WERI-Rb-1 (cell line): ENCODE data around the gene ATP2A2.

ENCODE experiments used
- DNase-seq: peaks from one replicate; pipeline ENCODE4 v3.0.0-alpha.2; 2020
- H3K27ac ChIP-seq: fragments of 250-450 bp; sonication (Bioruptor Pico); 2 replicates; pipeline ENCODE4 v1.5.1; 2020; ENCODE audit warnings: mild to moderate bottlenecking, moderate library complexity
- H3K27me3 ChIP-seq: fragments of 250-450 bp; sonication (Bioruptor Pico); 2 replicates; pipeline ENCODE4 v1.5.1; 2021; ENCODE audit warnings: mild to moderate bottlenecking, low read depth, moderate library complexity; ENCODE audit not compliant: insufficient read depth, severe bottlenecking
- H3K36me3 ChIP-seq: fragments of 250-450 bp; sonication (Bioruptor Pico); 2 replicates; pipeline ENCODE4 v1.5.1; 2020; ENCODE audit warnings: mild to moderate bottlenecking, moderate library complexity
- H3K4me3 ChIP-seq: 2 replicates; pipeline ENCODE4 v1.5.1; 2011; ENCODE audit warnings: low read depth, mild to moderate bottlenecking, control low read depth, low read length
- H3K9me3 ChIP-seq: fragments of 250-450 bp; sonication (Bioruptor Pico); 2 replicates; pipeline ENCODE4 v1.5.1; 2021; ENCODE audit warnings: mild to moderate bottlenecking, moderate library complexity; ENCODE audit not compliant: severe bottlenecking
- TF ChIP-seq, protein P1 (sequence below): IDR thresholded peaks from 2 replicates; pipeline ENCODE4 v1.5.1; 2011; ENCODE audit warnings: low read depth, mild to moderate bottlenecking, control low read depth, inconsistent platforms, low read length

Gene ATP2A2

GRCh38 chr12:110330544-110330943 lies 49.5 kb downstream of the ATP2A2 start:
- TF ChIP-seq, protein P1, sequence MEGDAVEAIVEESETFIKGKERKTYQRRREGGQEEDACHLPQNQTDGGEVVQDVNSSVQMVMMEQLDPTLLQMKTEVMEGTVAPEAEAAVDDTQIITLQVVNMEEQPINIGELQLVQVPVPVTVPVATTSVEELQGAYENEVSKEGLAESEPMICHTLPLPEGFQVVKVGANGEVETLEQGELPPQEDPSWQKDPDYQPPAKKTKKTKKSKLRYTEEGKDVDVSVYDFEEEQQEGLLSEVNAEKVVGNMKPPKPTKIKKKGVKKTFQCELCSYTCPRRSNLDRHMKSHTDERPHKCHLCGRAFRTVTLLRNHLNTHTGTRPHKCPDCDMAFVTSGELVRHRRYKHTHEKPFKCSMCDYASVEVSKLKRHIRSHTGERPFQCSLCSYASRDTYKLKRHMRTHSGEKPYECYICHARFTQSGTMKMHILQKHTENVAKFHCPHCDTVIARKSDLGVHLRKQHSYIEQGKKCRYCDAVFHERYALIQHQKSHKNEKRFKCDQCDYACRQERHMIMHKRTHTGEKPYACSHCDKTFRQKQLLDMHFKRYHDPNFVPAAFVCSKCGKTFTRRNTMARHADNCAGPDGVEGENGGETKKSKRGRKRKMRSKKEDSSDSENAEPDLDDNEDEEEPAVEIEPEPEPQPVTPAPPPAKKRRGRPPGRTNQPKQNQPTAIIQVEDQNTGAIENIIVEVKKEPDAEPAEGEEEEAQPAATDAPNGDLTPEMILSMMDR, result no peak
- Histone ChIP-seq H3K4me3 (no peak overlapping the region), H3K27me3 (no peaks in the 10 kb centered on the region), H3K36me3 (peaks cover 97% of the 10 kb centered on the region), H3K9me3 (no peaks in the 10 kb centered on the region), H3K27ac (no peak overlapping the region)
- no peak for DNase-seq

DNA sequence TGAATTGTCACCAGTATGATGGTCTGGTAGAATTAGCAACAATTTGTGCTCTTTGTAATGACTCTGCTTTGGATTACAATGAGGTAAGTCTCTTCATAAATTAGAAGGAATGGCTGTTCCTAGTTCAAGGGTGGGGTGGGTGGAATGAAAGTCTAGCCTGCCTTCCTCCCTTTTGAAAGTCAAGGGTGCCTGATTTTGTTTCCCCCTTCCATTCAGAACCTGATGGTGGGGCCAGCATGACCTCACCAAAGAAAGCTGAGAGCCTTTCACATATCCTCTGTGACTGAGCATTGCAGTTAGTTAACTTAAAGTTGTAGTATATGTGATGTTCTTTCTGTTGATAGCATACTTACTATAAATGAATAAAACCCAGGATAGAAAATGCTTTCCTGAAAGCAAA lies 52.2 kb downstream of the ATP2A2 start:
- H3K27me3 ChIP-seq, result no peaks in the 10 kb centered on the region

GRCh38 chr12:110335481-110336045 lies 54.5 kb downstream of the ATP2A2 start:
- Histone ChIP-seq H3K27ac (no peak overlapping the region), H3K27me3 (no peaks in the 10 kb centered on the region), H3K4me3 (no peak overlapping the region), H3K9me3 (no peaks in the 10 kb centered on the region), H3K36me3 (peaks cover 99% of the 10 kb centered on the region)
- no peak for DNase-seq
- TF ChIP-seq, protein P1, result no peak

More for the DNA sequence above, 52.2 kb downstream of the ATP2A2 start:
- TF ChIP-seq, protein P1, result no peak
- Histone ChIP-seq H3K4me3 (no peak overlapping the region), H3K9me3 (no peaks in the 10 kb centered on the region), H3K27ac (no peak overlapping the region), H3K36me3 (peaks cover 99% of the 10 kb centered on the region)
- no peak for DNase-seq

- H3K9me3 ChIP-seq, result no peaks in the 10 kb centered on the region
- peaks cover 100% of the 10 kb centered on the region for H3K36me3 ChIP-seq
- TF ChIP-seq, protein P1, result no peak
- H3K27me3 ChIP-seq, result no peaks in the 10 kb centered on the region
- H3K27ac ChIP-seq, result no peak overlapping the region
- DNase-seq, result no peak
- no peak overlapping the region for H3K4me3 ChIP-seq
These were observed 57.1 kb downstream of the ATP2A2 start for GRCh38 chr12:110337912-110338710.

DNA sequence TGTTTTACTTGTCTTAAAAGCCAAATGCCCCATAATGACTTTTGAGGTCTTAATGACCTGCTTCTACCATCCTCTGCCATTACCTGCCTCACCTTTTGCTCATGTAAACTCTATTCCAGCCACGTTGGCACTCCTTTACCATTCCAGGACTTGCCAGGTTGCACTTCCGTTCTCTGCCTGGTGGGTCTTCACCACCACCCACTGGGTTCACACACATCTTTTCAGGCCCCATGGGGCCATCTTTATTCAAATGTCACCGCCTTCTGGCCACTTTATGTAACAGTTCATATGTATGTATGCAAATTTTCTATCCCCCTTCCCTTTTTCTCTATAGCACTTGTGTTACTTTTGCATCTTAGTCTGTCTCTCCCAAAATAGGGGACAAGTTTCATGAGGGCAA lies 57.7 kb downstream of the ATP2A2 start:
- Histone ChIP-seq H3K27ac (no peak overlapping the region), H3K9me3 (no peaks in the 10 kb centered on the region), H3K27me3 (no peaks in the 10 kb centered on the region), H3K36me3 (peaks cover 100% of the 10 kb centered on the region), H3K4me3 (no peak overlapping the region)
- peak; percentile 27 for DNase-seq
- TF ChIP-seq, protein P1, result 0 out of 2 replicates have a peak, but pooled peaks have one; percentile 4
